Measurements from ENCODE around the gene LPA. TPM values are rescaled to one million over a fixed set of nuclear protein-coding genes. Genes with fewer than 3 reads are reported as not detected.
"Not testable (repeated sequence)": the region's sequence is repeated elsewhere in the genome, so short reads cannot be mapped to it uniquely, and the experiment has no call there.

LPA gene
- total RNA-seq, 3 donors from 2014 or later: 0.11 TPM; not detected in 2

DNA sequence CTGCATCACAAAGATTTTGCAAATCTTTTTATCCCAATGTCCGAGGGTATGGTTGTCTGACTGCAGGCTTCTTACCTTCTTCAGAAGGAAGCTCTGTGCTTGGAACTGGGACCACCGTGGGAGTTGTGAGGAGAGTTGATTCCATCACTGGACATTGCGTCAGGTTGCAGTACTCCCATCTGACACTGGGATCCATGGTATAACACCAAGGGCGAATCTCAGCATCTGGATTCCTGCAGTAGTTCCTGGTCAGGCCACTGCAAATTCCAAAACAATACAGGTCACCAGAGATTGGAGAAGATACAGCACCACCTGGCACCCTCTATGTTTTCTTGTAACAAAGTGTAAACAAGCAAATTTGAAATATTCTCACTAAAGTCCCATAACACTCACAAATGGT lies 77.7 kb downstream of the LPA start:
- H3K4me1 Mint-ChIP-seq (ENCODE audit: low read depth): no peaks in the 10 kb centered on the region
- ATAC-seq (no peak), DNase-seq (no peak)
- peaks cover 18% of the 10 kb centered on the region for H3K27me3 Mint-ChIP-seq (ENCODE audit: low read depth)
- H3K4me3 Mint-ChIP-seq: no peak overlapping the region
- H3K9me3 Mint-ChIP-seq: peaks cover 9% of the 10 kb centered on the region
- H3K36me3 Mint-ChIP-seq (ENCODE audit: insufficient read depth): no peaks in the 10 kb centered on the region

DNA sequence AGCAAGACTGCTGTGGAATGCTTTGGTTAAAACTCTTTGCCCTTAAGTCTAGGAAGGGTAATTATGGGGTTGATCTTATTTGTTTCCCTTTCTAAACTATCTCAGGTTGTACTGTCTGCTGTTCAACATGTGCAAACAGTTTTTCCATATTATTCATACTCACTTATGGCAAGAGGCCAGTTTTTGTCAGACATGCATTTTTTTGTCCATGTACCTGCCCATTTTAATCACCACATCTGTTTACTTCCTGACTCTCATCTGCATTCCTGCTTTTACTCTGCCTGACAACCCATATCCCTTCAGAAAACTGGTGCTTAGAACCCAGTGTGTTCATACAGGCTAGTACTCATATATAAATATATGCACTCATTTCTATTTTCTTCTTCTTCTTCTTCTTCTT lies 80.3 kb downstream of the LPA start:
- DNase-seq: no peak
- Mint-ChIP-seq H3K27me3 (ENCODE audit: low read depth) (peaks cover 20% of the 10 kb centered on the region), H3K36me3 (ENCODE audit: insufficient read depth) (no peaks in the 10 kb centered on the region), H3K9me3 (peaks cover 9% of the 10 kb centered on the region), H3K4me1 (ENCODE audit: low read depth) (no peaks in the 10 kb centered on the region), H3K4me3 (no peak overlapping the region)
- no peak for ATAC-seq

DNA sequence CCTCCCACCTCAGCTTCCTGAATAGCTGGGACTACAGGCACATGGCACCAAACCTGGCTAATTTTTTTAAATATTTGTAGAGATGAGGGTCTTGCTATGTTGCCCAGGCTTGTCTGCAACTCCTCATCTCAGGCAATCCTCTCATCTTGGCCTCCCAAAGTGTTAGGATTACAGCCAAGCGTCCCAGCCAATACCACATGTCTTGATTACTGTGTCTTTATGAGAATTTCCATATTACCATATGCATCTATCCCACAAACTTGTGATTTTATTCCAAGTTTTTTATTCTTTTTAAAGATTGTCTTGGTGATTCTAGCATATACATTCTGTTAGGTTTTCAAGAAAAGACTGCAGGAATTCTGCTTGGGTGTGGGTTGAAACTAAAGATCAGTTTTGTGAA lies 82.7 kb downstream of the LPA start:
- peaks cover 18% of the 10 kb centered on the region for H3K27me3 Mint-ChIP-seq (ENCODE audit: low read depth)
- no peaks in the 10 kb centered on the region for H3K36me3 Mint-ChIP-seq (ENCODE audit: insufficient read depth)

DNA sequence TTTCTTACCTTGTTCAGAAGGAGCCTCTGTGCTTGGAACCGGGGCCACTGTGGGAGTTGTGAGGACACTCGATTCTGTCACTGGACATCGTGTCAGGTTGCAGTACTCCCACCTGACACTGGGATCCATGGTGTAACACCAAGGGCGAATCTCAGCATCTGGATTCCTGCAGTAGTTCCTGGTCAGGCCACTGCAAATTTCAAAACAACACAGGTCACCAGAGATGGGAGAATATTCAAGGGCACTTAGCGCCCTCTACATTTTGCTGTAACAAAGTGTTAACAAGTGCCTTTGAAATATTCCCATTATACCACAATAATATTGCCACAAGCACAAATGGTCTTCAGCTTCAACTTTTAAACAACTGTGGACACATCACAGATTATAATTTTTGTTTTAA lies 85.6 kb downstream of the LPA start:
- ATAC-seq; H3K4me3 Mint-ChIP-seq; H3K4me1 Mint-ChIP-seq (ENCODE audit: low read depth); H3K36me3 Mint-ChIP-seq (ENCODE audit: insufficient read depth); DNase-seq; H3K9me3 Mint-ChIP-seq: not testable (repeated sequence)
- H3K27me3 Mint-ChIP-seq (ENCODE audit: low read depth): peaks cover 14% of the 10 kb centered on the region

More for the DNA sequence above, 82.7 kb downstream of the LPA start:
- DNase-seq (no peak), ATAC-seq (no peak)
- H3K4me1 Mint-ChIP-seq (ENCODE audit: low read depth): no peaks in the 10 kb centered on the region
- peaks cover 9% of the 10 kb centered on the region for H3K9me3 Mint-ChIP-seq
- H3K4me3 Mint-ChIP-seq: no peak overlapping the region

DNA sequence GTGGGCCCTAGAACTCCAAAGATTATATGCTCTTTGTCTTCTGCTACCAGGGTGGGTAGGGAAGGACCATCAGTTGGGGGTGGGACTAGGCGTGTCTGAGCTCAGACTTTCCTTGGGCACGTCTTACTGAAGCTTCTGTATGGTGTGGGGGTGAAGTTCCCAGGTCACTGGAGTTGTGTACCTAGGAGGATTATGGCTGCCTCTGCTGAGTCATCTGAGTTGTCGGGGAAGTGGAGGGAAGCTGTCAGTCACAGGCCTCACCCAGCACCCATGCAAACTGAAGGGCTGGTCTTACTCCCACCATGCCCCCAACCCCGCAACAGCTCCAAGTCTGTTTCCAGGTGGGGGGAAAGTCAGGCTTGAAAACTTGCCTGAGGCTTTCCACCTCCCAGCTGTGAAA lies 90.1 kb downstream of the LPA start:
- DNase-seq (no peak), ATAC-seq (no peak)
- Mint-ChIP-seq H3K4me3 (no peak overlapping the region), H3K4me1 (ENCODE audit: low read depth) (no peaks in the 10 kb centered on the region), H3K9me3 (no peaks in the 10 kb centered on the region), H3K36me3 (ENCODE audit: insufficient read depth) (no peaks in the 10 kb centered on the region), H3K27me3 (ENCODE audit: low read depth) (peaks cover 8% of the 10 kb centered on the region)

DNA sequence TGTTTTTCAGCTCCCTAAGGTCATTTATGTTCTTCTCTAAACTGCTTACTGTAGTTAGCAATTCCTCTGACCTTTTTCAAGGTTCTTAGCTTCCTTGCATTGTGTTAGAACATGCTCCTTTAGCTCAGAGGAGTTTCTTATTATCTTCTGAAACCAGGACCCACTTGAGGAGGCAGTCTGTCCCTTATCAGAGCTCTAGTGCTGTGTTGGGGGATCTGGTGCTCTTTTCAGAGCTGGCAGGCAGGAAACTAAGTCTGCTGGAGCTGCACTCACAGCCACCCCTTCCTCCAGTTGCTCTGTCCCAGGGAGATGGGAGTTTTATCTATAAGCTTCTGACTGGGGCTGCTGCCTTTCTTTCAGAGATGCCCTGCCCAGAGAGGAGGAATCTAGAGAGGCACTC lies 92.9 kb downstream of the LPA start:
- H3K27me3 Mint-ChIP-seq (ENCODE audit: low read depth): peaks cover 13% of the 10 kb centered on the region
- not testable (repeated sequence) for H3K9me3 Mint-ChIP-seq; ATAC-seq; H3K4me3 Mint-ChIP-seq; H3K36me3 Mint-ChIP-seq (ENCODE audit: insufficient read depth); DNase-seq; H3K4me1 Mint-ChIP-seq (ENCODE audit: low read depth)

DNA sequence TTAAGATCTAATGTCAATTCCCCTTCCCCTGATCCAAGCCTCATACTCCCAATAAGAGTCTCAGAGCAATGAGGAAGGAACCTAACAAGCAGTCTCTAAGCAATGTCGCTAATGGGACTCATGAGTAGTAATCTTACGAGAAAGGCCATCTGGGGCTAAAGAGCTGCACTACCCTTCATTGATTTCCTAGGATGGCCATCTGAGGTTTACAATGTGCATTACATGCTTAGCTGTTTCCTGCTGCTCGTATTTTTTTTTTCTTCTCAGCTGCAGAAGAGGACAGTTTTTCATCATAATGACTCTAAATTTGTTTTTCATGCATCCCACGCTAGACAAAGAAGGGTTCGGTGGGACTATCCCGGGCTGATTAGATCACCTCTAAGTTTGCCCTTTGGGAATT lies 119.3 kb downstream of the LPA start:
- no peaks in the 10 kb centered on the region for H3K9me3 Mint-ChIP-seq
- DNase-seq (no peak), ATAC-seq (no peak)
- no peaks in the 10 kb centered on the region for H3K36me3 Mint-ChIP-seq (ENCODE audit: insufficient read depth)
- H3K4me1 Mint-ChIP-seq (ENCODE audit: low read depth): no peaks in the 10 kb centered on the region
- no peak overlapping the region for H3K4me3 Mint-ChIP-seq
- H3K27me3 Mint-ChIP-seq (ENCODE audit: low read depth): peaks cover 25% of the 10 kb centered on the region

DNA sequence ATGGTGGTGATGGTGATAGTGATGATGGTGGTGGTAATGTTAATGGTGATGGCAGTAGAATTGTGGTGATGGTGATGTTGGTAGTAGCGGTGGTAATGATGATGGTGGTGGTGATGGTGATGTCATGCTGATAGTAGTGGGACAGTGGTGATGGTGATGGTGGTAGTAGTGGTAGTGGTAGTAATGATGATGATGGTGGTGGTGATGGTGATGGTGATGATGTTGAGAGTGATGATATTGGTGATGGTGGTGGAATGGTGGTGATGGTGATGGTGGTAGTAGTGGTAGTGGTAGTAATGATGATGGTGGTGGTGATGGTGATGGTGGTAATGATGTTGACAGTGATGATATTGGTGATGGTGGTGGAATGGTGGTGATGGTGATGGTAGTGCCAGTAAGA lies 128.8 kb downstream of the LPA start:
- H3K36me3 Mint-ChIP-seq (ENCODE audit: insufficient read depth): no peaks in the 10 kb centered on the region
- H3K9me3 Mint-ChIP-seq: no peaks in the 10 kb centered on the region
- no peak overlapping the region for H3K4me3 Mint-ChIP-seq
- H3K27me3 Mint-ChIP-seq (ENCODE audit: low read depth): no peaks in the 10 kb centered on the region
- no peaks in the 10 kb centered on the region for H3K4me1 Mint-ChIP-seq (ENCODE audit: low read depth)
- no peak for ATAC-seq
- no peak for DNase-seq

DNA sequence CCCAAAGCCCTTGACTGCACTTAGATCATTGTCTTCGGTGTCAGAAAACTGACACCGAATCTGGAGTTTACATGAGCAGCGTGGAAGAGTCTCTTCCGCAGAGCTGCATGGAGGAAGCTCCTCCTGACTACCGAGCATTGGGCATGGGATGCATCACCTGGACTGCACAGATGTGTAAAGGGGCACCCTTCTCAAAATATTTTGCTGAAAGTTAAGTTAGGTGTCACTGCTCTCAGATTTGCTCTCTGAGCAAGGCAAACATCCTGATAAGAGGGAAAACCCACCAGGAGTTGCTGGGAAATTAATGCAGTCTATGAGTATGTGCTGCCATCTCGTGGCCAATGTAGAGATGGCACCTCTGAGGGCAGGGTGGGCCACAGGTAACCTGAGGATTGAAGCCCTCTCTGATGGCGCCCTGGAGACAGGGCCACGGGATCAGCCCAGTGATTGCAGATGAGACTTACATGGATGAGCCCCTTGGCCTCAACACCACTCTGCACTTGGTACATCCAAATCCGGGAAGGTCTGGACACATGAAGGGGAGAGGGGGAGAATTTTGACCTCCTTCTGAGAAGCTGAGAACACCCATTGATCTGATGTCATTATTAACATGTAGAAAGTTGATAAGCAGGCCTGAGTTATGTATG lies 129.9 kb downstream of the LPA start:
- Mint-ChIP-seq H3K27me3 (ENCODE audit: low read depth) (no peaks in the 10 kb centered on the region), H3K4me3 (no peak overlapping the region), H3K36me3 (ENCODE audit: insufficient read depth) (no peaks in the 10 kb centered on the region), H3K4me1 (ENCODE audit: low read depth) (no peaks in the 10 kb centered on the region), H3K9me3 (peaks cover 4% of the 10 kb centered on the region)
- DNase-seq (peak; percentile 59), ATAC-seq (peak; percentile 71 to 73)

DNA sequence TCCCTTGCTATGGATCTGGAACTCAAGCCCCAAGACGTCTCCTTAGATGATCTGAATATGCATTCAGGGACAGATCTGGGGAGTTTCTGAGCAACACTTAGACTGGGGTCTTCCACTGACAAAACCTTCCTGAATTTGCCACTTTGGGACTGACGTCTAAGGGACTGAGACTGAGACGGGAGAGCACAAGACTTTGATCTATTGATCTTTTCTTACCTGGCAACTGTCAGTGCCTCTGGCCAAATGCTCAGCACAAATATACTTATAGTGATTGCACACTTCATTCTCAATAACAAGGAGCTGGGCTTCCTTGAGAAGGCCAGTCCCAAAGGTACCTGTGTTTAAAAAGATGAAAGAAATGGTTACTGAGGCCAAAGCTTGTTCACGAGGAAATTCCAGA lies 131.8 kb downstream of the LPA start:
- Mint-ChIP-seq H3K9me3 (peaks cover 7% of the 10 kb centered on the region), H3K27me3 (ENCODE audit: low read depth) (peaks cover 3% of the 10 kb centered on the region), H3K4me1 (ENCODE audit: low read depth) (no peaks in the 10 kb centered on the region), H3K4me3 (no peak overlapping the region), H3K36me3 (ENCODE audit: insufficient read depth) (peaks cover 2% of the 10 kb centered on the region)
- ATAC-seq (no peak), DNase-seq (no peak)

DNA sequence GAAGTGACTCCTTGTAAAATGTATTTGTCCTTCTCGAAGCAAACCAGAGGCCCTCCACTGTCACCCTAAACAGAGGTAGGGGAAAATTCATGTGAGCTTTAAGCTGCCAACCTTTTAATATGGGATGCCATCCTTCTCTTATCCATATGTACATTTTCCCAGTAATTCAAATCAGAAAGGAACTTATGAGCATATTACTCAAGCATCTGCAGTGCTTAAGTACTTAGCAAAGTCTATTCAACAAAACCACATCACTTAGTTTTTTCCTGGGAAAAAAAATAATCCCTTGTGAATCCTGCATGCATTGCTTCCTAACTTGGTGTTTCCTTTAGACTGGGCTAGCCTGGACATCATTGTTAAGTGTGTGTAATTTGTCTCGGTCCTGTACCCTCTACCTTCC lies 132.2 kb downstream of the LPA start:
- ATAC-seq (no peak), DNase-seq (no peak)
- peaks cover 3% of the 10 kb centered on the region for H3K27me3 Mint-ChIP-seq (ENCODE audit: low read depth)
- peaks cover 2% of the 10 kb centered on the region for H3K36me3 Mint-ChIP-seq (ENCODE audit: insufficient read depth)
- H3K9me3 Mint-ChIP-seq: peaks cover 7% of the 10 kb centered on the region
- H3K4me3 Mint-ChIP-seq: no peak overlapping the region
- H3K4me1 Mint-ChIP-seq (ENCODE audit: low read depth): no peaks in the 10 kb centered on the region

DNA sequence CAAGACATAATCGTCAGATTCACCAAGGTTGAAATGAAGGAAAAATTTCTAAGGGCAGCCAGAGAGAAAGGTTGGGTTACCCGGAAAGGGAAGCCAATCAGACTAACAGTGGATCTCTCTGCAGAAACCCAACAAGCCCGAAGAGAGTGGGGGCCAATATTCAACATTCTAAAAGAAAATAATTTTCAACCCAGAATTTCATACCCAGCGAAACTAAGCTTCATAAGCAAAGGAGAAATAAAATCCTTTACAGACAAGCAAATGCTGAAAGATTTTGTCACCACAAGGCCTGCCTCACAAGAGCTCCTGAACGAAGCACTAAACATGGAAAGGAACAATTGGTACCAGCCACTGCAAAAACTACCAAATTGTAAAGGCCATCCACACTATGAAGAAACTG lies 134.6 kb downstream of the LPA start:
- H3K36me3 Mint-ChIP-seq (ENCODE audit: insufficient read depth); DNase-seq; H3K27me3 Mint-ChIP-seq (ENCODE audit: low read depth); H3K4me1 Mint-ChIP-seq (ENCODE audit: low read depth); H3K9me3 Mint-ChIP-seq; ATAC-seq; H3K4me3 Mint-ChIP-seq: not testable (repeated sequence)

DNA sequence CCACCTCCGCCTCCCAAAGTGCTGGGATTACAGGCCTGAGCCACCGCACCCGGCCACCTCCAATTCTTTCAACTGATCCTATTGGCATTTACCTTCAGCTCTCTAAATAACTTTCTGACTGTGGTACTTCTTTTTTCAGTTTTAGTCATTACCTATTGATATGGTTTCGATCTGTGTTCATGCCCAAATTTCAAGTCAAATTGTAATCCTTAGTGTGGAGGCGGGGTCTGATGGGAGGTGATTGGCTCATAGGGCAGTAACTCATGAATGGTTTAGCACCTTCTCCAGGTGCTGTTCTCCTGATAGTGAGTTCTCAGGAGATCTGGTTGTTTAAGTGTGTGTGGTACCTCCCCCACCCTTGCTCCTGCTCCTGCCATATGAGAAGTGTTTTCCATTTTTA lies 140.9 kb downstream of the LPA start:
- Mint-ChIP-seq H3K4me1 (ENCODE audit: low read depth) (peaks cover 24% of the 10 kb centered on the region), H3K4me3 (no peak overlapping the region), H3K36me3 (ENCODE audit: insufficient read depth) (no peaks in the 10 kb centered on the region), H3K9me3 (no peaks in the 10 kb centered on the region), H3K27me3 (ENCODE audit: low read depth) (no peaks in the 10 kb centered on the region)
- DNase-seq: no peak
- ATAC-seq: peak; percentile 24 to 25

DNA sequence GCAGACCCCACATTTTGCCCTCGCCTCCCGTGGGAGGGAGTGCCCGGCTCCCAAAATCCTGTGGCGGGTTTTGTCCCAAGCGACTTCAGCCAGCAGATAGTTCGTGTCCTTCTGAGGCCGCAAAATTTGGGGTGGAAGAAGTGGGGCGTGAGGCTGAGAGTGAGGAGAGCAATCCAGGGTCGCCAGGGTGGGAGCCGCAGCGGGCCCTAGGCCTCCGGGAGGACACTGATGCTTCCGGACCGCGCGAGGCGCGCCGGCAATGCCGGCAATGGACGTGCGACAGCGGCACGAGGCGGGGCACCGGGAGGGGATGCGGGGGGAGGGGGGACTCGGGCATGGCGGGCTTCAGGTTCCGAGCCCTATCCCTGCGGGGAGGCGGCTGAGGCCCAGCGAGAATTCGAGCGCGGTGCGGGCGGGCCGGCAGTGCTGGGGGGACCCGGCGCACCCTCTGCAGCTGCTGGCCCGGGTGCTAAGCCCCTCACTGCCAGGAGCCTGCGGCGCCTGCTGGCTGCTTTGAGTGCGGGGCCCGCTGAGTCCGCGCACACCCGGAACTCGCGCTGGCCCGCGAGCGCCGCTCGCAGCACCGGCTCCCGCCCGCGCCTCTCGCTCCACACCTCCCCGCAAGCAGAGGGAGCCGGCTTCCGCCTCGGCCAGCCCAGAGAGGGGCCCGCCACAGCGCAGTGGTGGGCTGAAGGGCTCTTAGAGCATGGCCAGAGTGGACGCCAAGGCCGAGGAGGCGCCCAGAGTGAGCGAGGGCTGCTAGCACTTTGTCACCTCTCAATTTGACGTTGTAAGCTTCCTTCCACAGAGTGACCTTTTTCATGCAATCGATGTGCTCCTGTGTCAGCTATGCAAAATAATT lies 143.8 kb downstream of the LPA start:
- H3K9me3 Mint-ChIP-seq: no peaks in the 10 kb centered on the region

DNA sequence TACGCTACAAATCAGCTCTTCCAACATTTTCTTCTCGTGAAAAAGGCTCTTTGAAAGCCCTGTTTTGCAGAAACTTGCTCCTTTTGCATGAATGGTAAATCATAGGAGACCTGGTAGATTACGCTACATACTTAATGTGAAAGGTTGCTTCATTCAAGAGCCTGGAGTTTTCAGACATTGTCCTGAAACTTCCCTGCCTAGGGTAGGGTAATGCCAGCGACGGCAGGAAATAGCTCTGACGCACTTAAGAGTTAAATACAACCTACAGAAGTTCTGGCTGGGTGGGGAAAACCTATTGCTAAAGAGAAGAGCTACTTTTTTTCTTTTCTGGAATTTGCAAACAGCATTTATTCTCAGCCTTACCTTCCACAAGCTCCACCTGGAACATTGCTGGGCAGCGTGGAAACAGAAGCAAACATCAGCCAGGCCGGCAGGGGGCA lies 144.5 kb downstream of the LPA start:
- Mint-ChIP-seq H3K9me3 (peaks cover 4% of the 10 kb centered on the region), H3K36me3 (ENCODE audit: insufficient read depth) (peaks cover 4% of the 10 kb centered on the region), H3K27me3 (ENCODE audit: low read depth) (peaks cover 2% of the 10 kb centered on the region), H3K4me3 (peak overlapping the region; percentile 94), H3K4me1 (ENCODE audit: low read depth) (peaks cover 38% of the 10 kb centered on the region)
- peak; percentile 70 to 77 for ATAC-seq
- no peak for DNase-seq

More for the DNA sequence above, 143.8 kb downstream of the LPA start:
- peak overlapping the region; percentile 94 for H3K4me3 Mint-ChIP-seq
- ATAC-seq: peak; percentile 79 to 87
- H3K27me3 Mint-ChIP-seq (ENCODE audit: low read depth): peaks cover 2% of the 10 kb centered on the region
- DNase-seq: peak; percentile 76
- H3K4me1 Mint-ChIP-seq (ENCODE audit: low read depth): peaks cover 38% of the 10 kb centered on the region
- no peaks in the 10 kb centered on the region for H3K36me3 Mint-ChIP-seq (ENCODE audit: insufficient read depth)
